ENCODE data around the gene NAV2.
"Not testable (repeated sequence)": the region's sequence is repeated elsewhere in the genome, so short reads cannot be mapped to it uniquely, and the experiment has no call there.

The NAV2 gene

GRCh38 chr11:19982774-19983495 lies 270.3 kb downstream of the NAV2 start:
- DNase-seq = no peak

GRCh38 chr11:19984048-19984742 lies 271.6 kb downstream of the NAV2 start:
- DNase-seq = no peak

GRCh38 chr11:19985111-19985510 lies 272.5 kb downstream of the NAV2 start:
- DNase-seq = no peak

- DNase-seq = no peak
Observed at GRCh38 chr11:19987331-19987801, 274.7 kb downstream of the NAV2 start.

- no peak for DNase-seq
Observed at GRCh38 chr11:19988598-19988997, 276.0 kb downstream of the NAV2 start.

GRCh38 chr11:19989191-19989590 lies 276.6 kb downstream of the NAV2 start:
- no peak for DNase-seq

GRCh38 chr11:19992162-19992561 lies 279.5 kb downstream of the NAV2 start:
- DNase-seq = no peak

GRCh38 chr11:19992998-19993397 lies 280.4 kb downstream of the NAV2 start:
- DNase-seq = no peak

GRCh38 chr11:19994672-19995071 lies 282.0 kb downstream of the NAV2 start:
- no peak for DNase-seq

- DNase-seq = no peak
Observed at GRCh38 chr11:19995145-19995544, 282.5 kb downstream of the NAV2 start.

GRCh38 chr11:19996571-19996970 lies 283.9 kb downstream of the NAV2 start:
- no peak for DNase-seq

GRCh38 chr11:20000022-20000350 lies 287.3 kb downstream of the NAV2 start:
- DNase-seq = no peak

GRCh38 chr11:20000351-20001134 lies 287.9 kb downstream of the NAV2 start:
- peak; percentile 70 for DNase-seq

- no peak for DNase-seq
Observed at GRCh38 chr11:20002312-20003216, 289.9 kb downstream of the NAV2 start.

- DNase-seq = no peak
Observed at GRCh38 chr11:20003351-20003750, 290.7 kb downstream of the NAV2 start.

GRCh38 chr11:20004866-20005265 lies 292.2 kb downstream of the NAV2 start:
- DNase-seq = no peak

- DNase-seq = no peak
Observed at GRCh38 chr11:20005747-20006146, 293.1 kb downstream of the NAV2 start.

GRCh38 chr11:20006618-20007017 lies 294.0 kb downstream of the NAV2 start:
- DNase-seq = not testable (repeated sequence)

- DNase-seq = no peak
Observed at GRCh38 chr11:20007386-20007785, 294.7 kb downstream of the NAV2 start.

GRCh38 chr11:20008190-20008870 lies 295.7 kb downstream of the NAV2 start:
- DNase-seq = no peak

GRCh38 chr11:20008871-20009644 lies 296.4 kb downstream of the NAV2 start:
- no peak for DNase-seq
